Measurements from ENCODE around the gene KRT80. TPM values are rescaled to one million over a fixed set of nuclear protein-coding genes. Genes with fewer than 3 reads are reported as not detected.

KRT80 gene
- total RNA-seq, 4 donors from 2014 or later = 1.1 TPM; not detected in 3

DNA sequence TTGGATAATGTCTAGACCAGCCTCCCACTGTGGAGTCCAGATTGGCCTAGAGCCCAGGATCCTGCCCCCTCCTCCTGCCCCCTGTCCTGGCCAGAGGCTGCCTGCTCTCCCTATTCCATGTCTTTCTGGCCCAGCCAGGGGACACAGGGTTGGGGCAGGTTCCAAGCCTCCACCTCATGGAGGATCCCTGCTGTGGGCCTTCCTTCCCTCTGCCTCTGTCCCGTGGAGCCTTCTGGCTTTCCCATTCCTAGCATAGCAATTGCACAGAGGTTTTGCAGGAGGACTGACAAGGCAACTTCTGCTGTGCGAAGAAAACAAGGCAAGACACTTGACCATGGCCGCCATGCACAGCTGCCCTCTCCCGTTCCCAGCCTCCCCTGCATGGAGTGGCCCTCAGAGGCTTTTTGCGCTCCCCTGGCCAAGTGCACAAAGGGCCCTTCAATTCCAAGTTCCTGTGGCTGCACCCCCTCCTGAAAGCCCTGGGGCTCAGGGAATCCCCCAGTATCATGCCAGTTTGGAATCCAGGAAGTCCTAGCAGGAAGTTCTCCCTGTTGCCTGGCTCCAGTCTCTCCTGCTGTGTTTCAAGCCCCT, 42.1 kb downstream of the KRT80 start:
- H3K27ac ChIP-seq = no peak overlapping the region
- peaks cover 0 to 4% of the 10 kb centered on the region in 2 donors for H3K4me1 ChIP-seq
- no peaks in the 10 kb centered on the region for H3K9me3 ChIP-seq
- no peak overlapping the region for H3K4me3 ChIP-seq
- intact Hi-C loops (cut with DNase I; ENCODE audit: low total_unique reads) = loop anchor here (10.0 kb wide), 2 partner anchors 725 to 825 kb away; no protein-coding TSS in a partner anchor
- TF ChIP-seq, protein P1, sequence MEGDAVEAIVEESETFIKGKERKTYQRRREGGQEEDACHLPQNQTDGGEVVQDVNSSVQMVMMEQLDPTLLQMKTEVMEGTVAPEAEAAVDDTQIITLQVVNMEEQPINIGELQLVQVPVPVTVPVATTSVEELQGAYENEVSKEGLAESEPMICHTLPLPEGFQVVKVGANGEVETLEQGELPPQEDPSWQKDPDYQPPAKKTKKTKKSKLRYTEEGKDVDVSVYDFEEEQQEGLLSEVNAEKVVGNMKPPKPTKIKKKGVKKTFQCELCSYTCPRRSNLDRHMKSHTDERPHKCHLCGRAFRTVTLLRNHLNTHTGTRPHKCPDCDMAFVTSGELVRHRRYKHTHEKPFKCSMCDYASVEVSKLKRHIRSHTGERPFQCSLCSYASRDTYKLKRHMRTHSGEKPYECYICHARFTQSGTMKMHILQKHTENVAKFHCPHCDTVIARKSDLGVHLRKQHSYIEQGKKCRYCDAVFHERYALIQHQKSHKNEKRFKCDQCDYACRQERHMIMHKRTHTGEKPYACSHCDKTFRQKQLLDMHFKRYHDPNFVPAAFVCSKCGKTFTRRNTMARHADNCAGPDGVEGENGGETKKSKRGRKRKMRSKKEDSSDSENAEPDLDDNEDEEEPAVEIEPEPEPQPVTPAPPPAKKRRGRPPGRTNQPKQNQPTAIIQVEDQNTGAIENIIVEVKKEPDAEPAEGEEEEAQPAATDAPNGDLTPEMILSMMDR (IDR thresholded peaks at IDR 0.05) = no peak
- TF ChIP-seq POLR2A (IDR thresholded peaks at IDR 0.05) = no peak
- no peaks in the 10 kb centered on the region for H3K36me3 ChIP-seq
- H3K27me3 ChIP-seq = no peaks in the 10 kb centered on the region
- no peak for DNase-seq

DNA sequence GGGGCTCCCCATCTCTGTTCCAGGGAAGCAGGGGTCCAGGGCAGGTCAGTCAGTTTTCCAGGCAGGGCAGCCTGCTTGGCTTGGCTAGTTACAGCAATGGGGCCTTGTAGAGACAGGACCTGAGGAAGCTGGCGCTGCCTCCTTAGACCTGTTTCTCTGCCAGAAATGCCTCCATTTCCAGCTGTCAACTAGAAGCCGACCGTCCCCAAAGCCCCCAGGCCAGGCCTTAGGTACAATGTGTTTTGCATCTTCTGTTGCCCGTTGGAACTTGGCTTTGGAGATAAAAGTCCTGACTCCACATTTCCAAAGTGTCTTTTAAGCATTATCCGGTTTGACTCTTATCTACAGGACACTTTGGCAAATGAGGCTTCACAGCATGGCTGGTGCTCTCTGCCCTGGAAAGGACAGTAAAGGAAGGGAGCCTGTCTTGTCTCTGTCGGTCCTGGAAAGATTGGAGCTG, 42.6 kb downstream of the KRT80 start:
- peaks cover 0 to 4% of the 10 kb centered on the region in 2 donors for H3K4me1 ChIP-seq
- no peaks in the 10 kb centered on the region for H3K27me3 ChIP-seq
- H3K36me3 ChIP-seq = no peaks in the 10 kb centered on the region
- peak overlapping the region in 1 of 2 donors; percentile 53 for H3K27ac ChIP-seq
- intact Hi-C loops (cut with DNase I; ENCODE audit: low total_unique reads) = no loop called here
- no peaks in the 10 kb centered on the region for H3K9me3 ChIP-seq
- TF ChIP-seq POLR2A (IDR thresholded peaks at IDR 0.05) = no peak
- TF ChIP-seq, protein P1 (IDR thresholded peaks at IDR 0.05) = no peak
- H3K4me3 ChIP-seq = no peak overlapping the region
- DNase-seq = no peak

DNA sequence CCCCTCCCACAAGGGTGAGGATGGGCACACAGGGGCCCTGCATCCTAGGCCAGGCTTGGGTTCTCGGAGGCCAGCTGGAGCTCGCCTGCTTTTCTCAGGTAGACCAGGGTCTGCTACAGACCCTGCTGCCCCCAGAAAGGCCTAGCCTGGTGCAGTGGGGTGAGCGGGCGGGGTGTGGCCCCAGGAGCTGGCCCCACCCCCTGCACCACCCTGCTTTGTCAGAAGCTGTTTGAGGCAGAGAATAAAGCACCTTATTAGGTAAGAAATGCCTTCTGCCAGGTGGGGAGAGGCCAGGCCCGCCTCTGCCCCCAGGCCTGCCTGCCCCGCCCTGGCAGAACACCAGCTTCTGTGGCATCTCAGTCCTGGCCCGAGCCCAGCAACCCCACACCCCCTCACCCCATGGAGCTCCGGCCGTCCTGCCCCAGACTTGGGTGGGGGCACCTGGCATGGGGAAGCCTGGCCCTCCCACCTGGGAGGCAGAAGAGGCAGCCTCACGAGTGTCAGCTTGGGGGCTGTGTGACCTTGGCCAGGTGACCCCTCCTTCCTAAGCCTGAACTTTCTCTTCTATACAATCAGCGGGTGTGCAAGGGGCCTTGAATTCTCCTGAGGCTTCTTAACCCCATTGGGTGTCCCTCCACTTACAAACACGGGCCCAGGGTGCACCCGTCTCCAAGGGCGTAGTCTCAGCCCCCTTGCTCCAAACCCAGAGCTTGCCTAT, 43.2 kb downstream of the KRT80 start:
- peak overlapping the region; percentile 53 to 79 for H3K27ac ChIP-seq
- DNase-seq = no peak
- no peak overlapping the region for H3K4me3 ChIP-seq
- no peaks in the 10 kb centered on the region for H3K36me3 ChIP-seq
- intact Hi-C loops (cut with DNase I; ENCODE audit: low total_unique reads) = no loop called here
- H3K4me1 ChIP-seq = peaks cover 0 to 4% of the 10 kb centered on the region in 2 donors
- H3K9me3 ChIP-seq = no peaks in the 10 kb centered on the region
- H3K27me3 ChIP-seq = no peaks in the 10 kb centered on the region
- peak in 1 of 2 donors; percentile 29 for TF ChIP-seq POLR2A (IDR thresholded peaks at IDR 0.05)
- TF ChIP-seq, protein P1 (IDR thresholded peaks at IDR 0.05) = no peak

DNA sequence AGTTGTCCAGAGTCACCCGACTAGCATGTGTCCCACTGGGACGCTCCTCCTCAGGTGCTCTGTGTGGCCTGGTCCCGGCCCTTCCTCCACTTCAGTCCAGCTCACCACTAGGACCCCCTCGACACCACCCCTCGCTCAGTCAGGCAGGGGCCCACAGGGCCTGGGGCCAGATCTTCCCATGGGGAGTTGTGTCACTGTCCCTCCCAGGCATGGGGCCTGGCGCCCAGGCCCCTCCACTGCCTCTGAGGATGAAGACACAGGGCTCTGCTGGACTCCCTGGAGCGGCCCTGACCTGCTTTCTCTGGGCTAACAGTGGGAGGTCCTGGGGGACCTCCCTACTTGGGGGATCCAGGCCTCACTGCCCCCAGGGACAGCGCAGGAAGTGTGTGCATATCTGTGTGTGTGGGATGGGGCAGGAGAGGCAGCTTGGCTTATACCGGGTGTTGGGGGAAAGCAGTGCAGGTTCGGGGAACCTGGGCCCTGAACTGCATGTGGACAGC, 43.8 kb downstream of the KRT80 start:
- Histone ChIP-seq H3K4me3 (no peak overlapping the region), H3K36me3 (no peaks in the 10 kb centered on the region), H3K4me1 (peaks cover 0 to 4% of the 10 kb centered on the region in 2 donors), H3K9me3 (no peaks in the 10 kb centered on the region), H3K27me3 (no peaks in the 10 kb centered on the region), H3K27ac (peak overlapping the region; percentile 53 to 79)
- intact Hi-C loops (cut with DNase I; ENCODE audit: low total_unique reads) = no loop called here
- DNase-seq = no peak
- TF ChIP-seq POLR2A (IDR thresholded peaks at IDR 0.05) = no peak
- TF ChIP-seq, protein P1 (IDR thresholded peaks at IDR 0.05) = no peak

Data from uterus (tissue), 4 donors.